ENCODE results near the gene ELP4. TPM values are rescaled to one million over a fixed set of nuclear protein-coding genes. Genes with fewer than 3 reads are reported as not detected.

Gene ELP4
- total and polyA plus RNA-seq, 2 experiments from 2014 or later = 12.3 to 25.1 TPM

GRCh38 chr11:31779374-31779791 is 269.8 kb downstream of the ELP4 start:
- H3K4me3 ChIP-seq = no peak overlapping the region
- H3K27ac ChIP-seq = no peak overlapping the region
- DNase-seq (ENCODE audit: low spot score) = no peak
- no peak for TF ChIP-seq EZH2 (IDR thresholded peaks at IDR 0.05; ENCODE audit: borderline replicate concordance)
- no peak for TF ChIP-seq CTCF (IDR thresholded peaks at IDR 0.05; ENCODE audit: poor library complexity)
- no peak for TF ChIP-seq EZH2phosphoT487 (IDR thresholded peaks at IDR 0.05; ENCODE audit: low read depth, severe bottlenecking, unreplicated experiment)
- H4K20me1 ChIP-seq (ENCODE audit: insufficient read depth, poor library complexity, severe bottlenecking) = no peaks in the 10 kb centered on the region
- 72% methylated on average over 6 of the region's 6 CpGs for WGBS (ENCODE audit: low lambda C conversion rate, missing lambda C conversion rate)
- H3K9me2 ChIP-seq (replicated peaks; ENCODE audit: insufficient read depth) = no peaks in the 10 kb centered on the region
- H3K79me2 ChIP-seq = no peaks in the 10 kb centered on the region
- H2AFZ ChIP-seq = no peak overlapping the region
- no peaks in the 10 kb centered on the region for H3K27me3 ChIP-seq
- no peaks in the 10 kb centered on the region for H3K4me1 ChIP-seq (ENCODE audit: insufficient read depth)
- no peaks in the 10 kb centered on the region for H3K9me3 ChIP-seq (ENCODE audit: low read depth)
- no peak overlapping the region for H3K4me2 ChIP-seq
- no peaks in the 10 kb centered on the region for H3K36me3 ChIP-seq (replicated peaks; ENCODE audit: insufficient read depth, low read depth)

GRCh38 chr11:31780078-31780477 is 270.5 kb downstream of the ELP4 start:
- DNase-seq (ENCODE audit: low spot score) = no peak
- Histone ChIP-seq H3K27ac (no peak overlapping the region), H3K4me3 (no peak overlapping the region), H3K4me2 (no peak overlapping the region), H3K36me3 (replicated peaks; ENCODE audit: insufficient read depth, low read depth) (no peaks in the 10 kb centered on the region), H3K4me1 (ENCODE audit: insufficient read depth) (no peaks in the 10 kb centered on the region), H3K9me2 (replicated peaks; ENCODE audit: insufficient read depth) (no peaks in the 10 kb centered on the region), H4K20me1 (ENCODE audit: insufficient read depth, poor library complexity, severe bottlenecking) (no peaks in the 10 kb centered on the region), H2AFZ (no peak overlapping the region), H3K27me3 (no peaks in the 10 kb centered on the region), H3K9me3 (ENCODE audit: low read depth) (no peaks in the 10 kb centered on the region), H3K79me2 (no peaks in the 10 kb centered on the region)
- 93% methylated on average over 4 of the region's 4 CpGs for WGBS (ENCODE audit: low lambda C conversion rate, missing lambda C conversion rate)
- no peak for TF ChIP-seq CTCF (IDR thresholded peaks at IDR 0.05; ENCODE audit: poor library complexity)
- no peak for TF ChIP-seq EZH2 (IDR thresholded peaks at IDR 0.05; ENCODE audit: borderline replicate concordance)
- no peak for TF ChIP-seq EZH2phosphoT487 (IDR thresholded peaks at IDR 0.05; ENCODE audit: low read depth, severe bottlenecking, unreplicated experiment)

GRCh38 chr11:31780480-31780971 is 271.0 kb downstream of the ELP4 start:
- H2AFZ ChIP-seq = no peak overlapping the region
- H3K27ac ChIP-seq = no peak overlapping the region
- no peaks in the 10 kb centered on the region for H3K79me2 ChIP-seq
- H3K9me3 ChIP-seq (ENCODE audit: low read depth) = no peaks in the 10 kb centered on the region
- DNase-seq (ENCODE audit: low spot score) = no peak
- H3K4me3 ChIP-seq = no peak overlapping the region
- TF ChIP-seq EZH2 (IDR thresholded peaks at IDR 0.05; ENCODE audit: borderline replicate concordance) (no peak), CTCF (IDR thresholded peaks at IDR 0.05; ENCODE audit: poor library complexity) (no peak), EZH2phosphoT487 (IDR thresholded peaks at IDR 0.05; ENCODE audit: low read depth, severe bottlenecking, unreplicated experiment) (no peak)
- WGBS (ENCODE audit: low lambda C conversion rate, missing lambda C conversion rate) = 91% methylated on average over 5 of the region's 5 CpGs
- H3K4me2 ChIP-seq = no peak overlapping the region
- H3K9me2 ChIP-seq (replicated peaks; ENCODE audit: insufficient read depth) = no peaks in the 10 kb centered on the region
- no peaks in the 10 kb centered on the region for H4K20me1 ChIP-seq (ENCODE audit: insufficient read depth, poor library complexity, severe bottlenecking)
- H3K36me3 ChIP-seq (replicated peaks; ENCODE audit: insufficient read depth, low read depth) = no peaks in the 10 kb centered on the region
- H3K27me3 ChIP-seq = no peaks in the 10 kb centered on the region
- H3K4me1 ChIP-seq (ENCODE audit: insufficient read depth) = no peaks in the 10 kb centered on the region

- Histone ChIP-seq H3K36me3 (replicated peaks; ENCODE audit: insufficient read depth, low read depth) (no peaks in the 10 kb centered on the region), H3K4me1 (ENCODE audit: insufficient read depth) (no peaks in the 10 kb centered on the region), H3K9me3 (ENCODE audit: low read depth) (no peaks in the 10 kb centered on the region), H3K4me2 (no peak overlapping the region), H3K27ac (no peak overlapping the region), H3K79me2 (no peaks in the 10 kb centered on the region), H3K4me3 (no peak overlapping the region), H3K9me2 (replicated peaks; ENCODE audit: insufficient read depth) (no peaks in the 10 kb centered on the region), H2AFZ (no peak overlapping the region), H4K20me1 (ENCODE audit: insufficient read depth, poor library complexity, severe bottlenecking) (no peaks in the 10 kb centered on the region), H3K27me3 (no peaks in the 10 kb centered on the region)
- no peak for DNase-seq (ENCODE audit: low spot score)
- WGBS (ENCODE audit: low lambda C conversion rate, missing lambda C conversion rate) = 92% methylated on average over 2 of the region's 2 CpGs
- TF ChIP-seq EZH2phosphoT487 (IDR thresholded peaks at IDR 0.05; ENCODE audit: low read depth, severe bottlenecking, unreplicated experiment) (no peak), CTCF (IDR thresholded peaks at IDR 0.05; ENCODE audit: poor library complexity) (no peak), EZH2 (IDR thresholded peaks at IDR 0.05; ENCODE audit: borderline replicate concordance) (no peak)
These were observed 272.7 kb downstream of the ELP4 start for GRCh38 chr11:31782257-31782656.
